Lower leg skin (tissue), 4 donors: ENCODE measurements around the gene LRRC46. TPM values are rescaled to one million over a fixed set of nuclear protein-coding genes. Genes with fewer than 3 reads are reported as not detected.
A peak's percentile ranks its signal among the peaks of the same experiment; 100 is the strongest.

ENCODE experiments used
- DNase-seq, 2 donors: peaks; one replicate each; pipeline ENCODE4 v3.0.0-alpha.2; 2019; ENCODE audit warnings: low spot score in 2 of 2
- H3K4me3 ChIP-seq: fragments of 200-600 bp; sonication (generic); 2 replicates; pipeline ENCODE4 v1.5.1; 2017; ENCODE audit warnings: mild to moderate bottlenecking, low read depth; ENCODE audit not compliant: poor library complexity, severe bottlenecking
- POLR2A ChIP-seq, 2 donors: fragments of 450-650 bp; IDR thresholded peaks; one replicate each; pipeline ENCODE4 v1.6.1; 2016 to 2017; ENCODE audit warnings: antibody characterized with exemption in 2 of 2, mild to moderate bottlenecking in 1 of 2, moderate library complexity in 1 of 2
- WGBS, 2 donors: methylation state at CpG; one replicate each; pipeline ENCODE4 v1.1.5; 2018; 5-methylcytosine and 5-hydroxymethylcytosine counted together
- intact Hi-C: fragments of 100-400 bp; cut with DNase I; formaldehyde crosslinking; loops from one replicate; pipeline ENCODE4 v1.15.0; 2023; ENCODE audit warnings: low total_unique reads
- total RNA-seq, 4 donors: library from RNA; depleted of rRNA; stranded (reverse); fragments of >200 nt; gene quantifications; one replicate each; pipeline ENCODE4 v1.1.0, GENCODE V29; 2016
- TF ChIP-seq, protein P1 (sequence below), 3 donors: fragments of 450-650 bp; IDR thresholded peaks; one replicate each; pipeline ENCODE4 v1.5.1; 2016; ENCODE audit warnings: antibody characterized with exemption in 3 of 3, mild to moderate bottlenecking in 3 of 3, moderate library complexity in 2 of 3

The LRRC46 gene, protein sequence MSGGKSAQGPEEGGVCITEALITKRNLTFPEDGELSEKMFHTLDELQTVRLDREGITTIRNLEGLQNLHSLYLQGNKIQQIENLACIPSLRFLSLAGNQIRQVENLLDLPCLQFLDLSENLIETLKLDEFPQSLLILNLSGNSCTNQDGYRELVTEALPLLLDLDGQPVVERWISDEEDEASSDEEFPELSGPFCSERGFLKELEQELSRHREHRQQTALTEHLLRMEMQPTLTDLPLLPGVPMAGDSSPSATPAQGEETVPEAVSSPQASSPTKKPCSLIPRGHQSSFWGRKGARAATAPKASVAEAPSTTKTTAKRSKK
- total RNA-seq: not detected

GRCh38 chr17:47831003-47831933 lies at the start of gene LRRC46, which contains the start of gene MRPL10:
TSS of gene LRRC46 (plus strand) at chr17:47831670. CDS start at chr17:47831990, 320 bp downstream.
TSS of gene MRPL10 (minus strand) at chr17:47831541. CDS start at chr17:47831511, 30 bp downstream.
- H3K4me3 ChIP-seq: peak within 1 kb of the TSS; percentile 55
- intact Hi-C loops: no loop called here
- 0 to 1% methylated on average over 34 to 39 of the region's 42 CpGs for WGBS, 2 donors
- peak; percentile 86 to 98 for DNase-seq
- TF ChIP-seq, protein P1, sequence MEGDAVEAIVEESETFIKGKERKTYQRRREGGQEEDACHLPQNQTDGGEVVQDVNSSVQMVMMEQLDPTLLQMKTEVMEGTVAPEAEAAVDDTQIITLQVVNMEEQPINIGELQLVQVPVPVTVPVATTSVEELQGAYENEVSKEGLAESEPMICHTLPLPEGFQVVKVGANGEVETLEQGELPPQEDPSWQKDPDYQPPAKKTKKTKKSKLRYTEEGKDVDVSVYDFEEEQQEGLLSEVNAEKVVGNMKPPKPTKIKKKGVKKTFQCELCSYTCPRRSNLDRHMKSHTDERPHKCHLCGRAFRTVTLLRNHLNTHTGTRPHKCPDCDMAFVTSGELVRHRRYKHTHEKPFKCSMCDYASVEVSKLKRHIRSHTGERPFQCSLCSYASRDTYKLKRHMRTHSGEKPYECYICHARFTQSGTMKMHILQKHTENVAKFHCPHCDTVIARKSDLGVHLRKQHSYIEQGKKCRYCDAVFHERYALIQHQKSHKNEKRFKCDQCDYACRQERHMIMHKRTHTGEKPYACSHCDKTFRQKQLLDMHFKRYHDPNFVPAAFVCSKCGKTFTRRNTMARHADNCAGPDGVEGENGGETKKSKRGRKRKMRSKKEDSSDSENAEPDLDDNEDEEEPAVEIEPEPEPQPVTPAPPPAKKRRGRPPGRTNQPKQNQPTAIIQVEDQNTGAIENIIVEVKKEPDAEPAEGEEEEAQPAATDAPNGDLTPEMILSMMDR (IDR thresholded peaks at IDR 0.05): no peak
- peak in 1 of 2 donors; percentile 51 for TF ChIP-seq POLR2A (IDR thresholded peaks at IDR 0.05)

DNA sequence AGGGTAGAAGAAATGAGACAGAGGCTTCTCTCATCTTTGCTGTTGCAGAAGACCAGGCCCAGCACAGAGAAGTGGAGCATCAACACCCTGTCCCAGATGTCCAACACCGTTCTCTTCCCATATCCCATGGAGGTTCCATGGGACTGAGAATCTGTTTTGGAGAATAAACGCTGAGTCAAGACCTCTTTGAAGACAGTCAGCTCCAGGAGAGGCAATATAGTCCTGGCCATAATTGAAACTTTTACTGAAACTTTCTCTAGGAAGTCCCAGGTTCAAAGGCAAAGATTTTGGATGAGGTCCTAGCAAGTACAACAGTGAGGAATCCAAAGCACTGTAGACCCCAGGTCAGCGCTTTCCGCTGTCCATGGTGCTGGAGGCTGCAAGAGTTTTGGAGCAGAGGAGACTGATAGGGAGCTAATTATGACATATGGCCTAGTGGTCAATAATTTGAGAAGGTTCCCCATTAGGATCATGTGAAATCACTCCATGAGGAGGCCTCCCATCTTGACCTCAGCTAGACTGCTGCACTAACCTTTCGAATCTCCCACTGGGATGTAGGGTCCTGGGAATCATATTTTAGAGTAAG lies 45.8 kb upstream of the LRRC46 start:
- intact Hi-C loops: no loop called here
- TF ChIP-seq POLR2A (IDR thresholded peaks at IDR 0.05): no peak
- TF ChIP-seq, protein P1 (IDR thresholded peaks at IDR 0.05): no peak
- WGBS, 2 donors: 42 to 45% methylated on average over 5 of the region's 5 CpGs
- H3K4me3 ChIP-seq: no peak overlapping the region
- no peak for DNase-seq

- TF ChIP-seq POLR2A (IDR thresholded peaks at IDR 0.05): no peak
- TF ChIP-seq, protein P1 (IDR thresholded peaks at IDR 0.05): no peak
- peak in 1 of 2 donors; percentile 87 for DNase-seq
- H3K4me3 ChIP-seq: no peak overlapping the region
- 2 to 3% methylated on average over 31 to 36 of the region's 70 CpGs for WGBS, 2 donors
- intact Hi-C loops: no loop called here
Measured at GRCh38 chr17:47789611-47790561, 41.6 kb upstream of the LRRC46 start.

- TF ChIP-seq, protein P1 (IDR thresholded peaks at IDR 0.05): no peak
- no peak for TF ChIP-seq POLR2A (IDR thresholded peaks at IDR 0.05)
- H3K4me3 ChIP-seq: no peak overlapping the region
- DNase-seq: peak in 1 of 2 donors; percentile 42
- 33 to 42% methylated on average over 3 of the region's 3 CpGs for WGBS, 2 donors
- intact Hi-C loops: no loop called here
Measured at GRCh38 chr17:47791025-47791424, 40.4 kb upstream of the LRRC46 start.

GRCh38 chr17:47792457-47792856 lies 39.0 kb upstream of the LRRC46 start:
- WGBS, 2 donors: 70 to 73% methylated on average over 1 of the region's 1 CpG
- no peak overlapping the region for H3K4me3 ChIP-seq
- no peak for DNase-seq
- TF ChIP-seq, protein P1 (IDR thresholded peaks at IDR 0.05): no peak
- no peak for TF ChIP-seq POLR2A (IDR thresholded peaks at IDR 0.05)
- intact Hi-C loops: no loop called here
